HEK293T (cell line): ENCODE data around the gene RASAL3.

Experiments
- CTBP1 ChIP-seq: fragments of 450-650 bp; IDR thresholded peaks from 2 replicates; pipeline ENCODE4 v1.6.1; 2016; ENCODE audit warnings: borderline replicate concordance
- ELF4 ChIP-seq: fragments of 450-650 bp; IDR thresholded peaks from 2 replicates; pipeline ENCODE4 v1.6.1; 2017; ENCODE audit warnings: antibody characterized with exemption
- FOXA1 ChIP-seq: fragments of 450-650 bp; IDR thresholded peaks from 2 replicates; pipeline ENCODE4 v1.6.1; 2016; ENCODE audit warnings: mild to moderate bottlenecking
- HDGF ChIP-seq: fragments of 450-650 bp; IDR thresholded peaks from 2 replicates; pipeline ENCODE4 v1.6.1; 2017; ENCODE audit warnings: antibody characterized with exemption, borderline replicate concordance
- LEF1 ChIP-seq: fragments of 450-650 bp; IDR thresholded peaks from 2 replicates; pipeline ENCODE4 v1.6.1; 2017; ENCODE audit warnings: mild to moderate bottlenecking, borderline replicate concordance
- NFRKB ChIP-seq: fragments of 450-650 bp; IDR thresholded peaks from 2 replicates; pipeline ENCODE4 v1.6.1; 2016; ENCODE audit warnings: mild to moderate bottlenecking, moderate library complexity
- TARDBP ChIP-seq: fragments of 450-650 bp; IDR thresholded peaks from 2 replicates; pipeline ENCODE4 v1.6.1; 2016

GRCh38 chr19:15426485-15427349, 37.6 kb downstream of the RASAL3 start:
- no peak for TF ChIP-seq NFRKB
- TF ChIP-seq LEF1, result no peak
- TF ChIP-seq CTBP1, result no peak
- no peak for TF ChIP-seq HDGF
- no peak for TF ChIP-seq ELF4
- TF ChIP-seq FOXA1, result no peak
- TF ChIP-seq TARDBP, result no peak
